Astrocyte (in vitro differentiated cells and primary cell): Measurements from ENCODE around the gene FFAR3.

Source experiments
- CTCF ChIP-seq: IDR thresholded peaks from 2 replicates; pipeline ENCODE4 v1.5.1; 2011; ENCODE audit warnings: low read depth, mild to moderate bottlenecking, inconsistent platforms, low read length, moderate library complexity; ENCODE audit not compliant: insufficient read depth
- EZH2 ChIP-seq: IDR thresholded peaks from 2 replicates; pipeline ENCODE4 v1.6.1; 2012; ENCODE audit warnings: mild to moderate bottlenecking, low read length, inconsistent platforms; ENCODE audit not compliant: insufficient read depth

GRCh38 chr19:35320065-35320713 is 38.1 kb upstream of the FFAR3 start:
- TF ChIP-seq CTCF = no peak
- TF ChIP-seq EZH2 = no peak
